ENCODE results near the gene MDC1. TPM values are rescaled to one million over a fixed set of nuclear protein-coding genes. Genes with fewer than 3 reads are reported as not detected.

The MDC1 gene
- total RNA-seq, 3 donors from 2014 or later (not counting 1 experiment from before 2014, with no cell fraction given) = 61.2 to 77.0 (median 64.5) TPM

DNA sequence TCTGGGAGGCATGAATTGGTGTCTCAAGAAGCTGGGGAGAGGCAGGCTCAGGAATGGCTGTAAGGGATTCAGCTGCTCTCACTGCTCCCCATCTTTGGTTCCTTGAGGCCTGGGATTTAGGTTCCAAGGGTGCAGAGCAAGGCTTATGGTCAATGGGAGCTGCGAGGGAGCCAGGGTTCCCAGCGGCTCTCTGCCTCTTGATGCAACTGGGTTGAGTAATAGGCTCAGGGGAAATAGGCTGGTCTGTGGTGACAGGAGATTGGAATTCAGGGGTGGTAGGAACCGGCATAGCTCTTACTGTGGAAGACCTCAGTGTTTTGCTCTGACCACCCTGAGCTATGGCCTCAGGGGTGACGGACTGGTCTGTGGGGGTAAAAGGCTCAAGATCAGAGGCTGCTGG lies 13.3 kb downstream of the MDC1 start:
- DNase-seq (no peak), ATAC-seq (no peak)
- no peaks in the 10 kb centered on the region for H3K27me3 Mint-ChIP-seq (ENCODE audit: low read depth in 2 of 2)
- H3K36me3 Mint-ChIP-seq = peaks cover 8% of the 10 kb centered on the region
- H3K4me1 Mint-ChIP-seq = peaks cover 0 to 22% of the 10 kb centered on the region in 2 donors
- WGBS (ENCODE audit: insufficient coverage) = 89% methylated on average over 4 of the region's 4 CpGs
- no peak overlapping the region for H3K4me3 Mint-ChIP-seq
- no peaks in the 10 kb centered on the region for H3K9me3 Mint-ChIP-seq
- intact Hi-C loops (cut with micrococcal nuclease) = no loop called here
- TF ChIP-seq CTCF (IDR thresholded peaks at IDR 0.05) = no peak
- no peaks in the 10 kb centered on the region for H3K4me1 ChIP-seq (ENCODE audit: control insufficient read depth, insufficient read depth, low read length)
- H3K27me3 ChIP-seq (ENCODE audit: control insufficient read depth, insufficient read depth, low read length) = no peaks in the 10 kb centered on the region
- peak overlapping the region in 1 of 2 donors; percentile 7 for H3K27ac Mint-ChIP-seq
- H3K27ac ChIP-seq (ENCODE audit: low read length) = no peak overlapping the region
- no peaks in the 10 kb centered on the region for H3K9me3 ChIP-seq (ENCODE audit: control insufficient read depth, insufficient read depth, low read length)
- no peak overlapping the region for H3K4me3 ChIP-seq (ENCODE audit: low read length)
- H3K36me3 ChIP-seq (ENCODE audit: control insufficient read depth, insufficient read depth, low read length) = peaks cover 36% of the 10 kb centered on the region

GRCh38 chr6:30703011-30703410 lies 14.1 kb downstream of the MDC1 start:
- no peaks in the 10 kb centered on the region for H3K9me3 Mint-ChIP-seq
- no peaks in the 10 kb centered on the region for H3K27me3 ChIP-seq (ENCODE audit: control insufficient read depth, insufficient read depth, low read length)
- H3K36me3 ChIP-seq (ENCODE audit: control insufficient read depth, insufficient read depth, low read length) = peaks cover 34% of the 10 kb centered on the region
- H3K4me3 ChIP-seq (ENCODE audit: low read length) = no peak overlapping the region
- 98% methylated on average over 10 of the region's 10 CpGs for WGBS (ENCODE audit: insufficient coverage)
- no peak for DNase-seq
- H3K27ac Mint-ChIP-seq = no peak overlapping the region
- peaks cover 0 to 20% of the 10 kb centered on the region in 2 donors for H3K4me1 Mint-ChIP-seq
- H3K36me3 Mint-ChIP-seq = peaks cover 8% of the 10 kb centered on the region
- H3K4me3 Mint-ChIP-seq = no peak overlapping the region
- H3K27me3 Mint-ChIP-seq (ENCODE audit: low read depth in 2 of 2) = no peaks in the 10 kb centered on the region
- ATAC-seq = no peak
- intact Hi-C loops (cut with micrococcal nuclease) = no loop called here
- TF ChIP-seq CTCF (IDR thresholded peaks at IDR 0.05) = no peak
- H3K9me3 ChIP-seq (ENCODE audit: control insufficient read depth, insufficient read depth, low read length) = no peaks in the 10 kb centered on the region
- no peak overlapping the region for H3K27ac ChIP-seq (ENCODE audit: low read length)
- H3K4me1 ChIP-seq (ENCODE audit: control insufficient read depth, insufficient read depth, low read length) = no peaks in the 10 kb centered on the region

DNA sequence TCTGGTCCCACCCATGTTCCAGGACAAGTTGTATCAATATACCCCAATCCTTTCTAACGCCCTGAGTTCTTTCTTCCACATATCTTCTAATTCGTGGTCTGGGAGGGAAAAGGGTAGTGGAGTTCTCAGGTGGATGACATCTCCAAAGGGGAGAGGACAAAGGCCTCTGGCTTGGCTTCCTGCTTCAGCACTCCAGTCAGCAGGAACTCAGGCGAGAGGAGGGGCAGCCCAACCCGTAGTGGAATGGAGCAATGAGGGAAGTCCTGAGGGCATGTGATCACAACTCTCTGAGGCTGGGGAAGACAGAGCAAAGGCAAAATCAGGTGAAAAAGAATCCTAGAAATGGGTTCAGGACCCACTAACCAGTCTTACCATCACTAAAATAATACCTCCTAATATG lies 16.7 kb downstream of the MDC1 start:
- intact Hi-C loops (cut with micrococcal nuclease) = no loop called here
- H3K4me1 Mint-ChIP-seq = peaks cover 0 to 16% of the 10 kb centered on the region in 2 donors
- no peak overlapping the region for H3K4me3 Mint-ChIP-seq
- peaks cover 8% of the 10 kb centered on the region for H3K36me3 Mint-ChIP-seq
- H3K36me3 ChIP-seq (ENCODE audit: control insufficient read depth, insufficient read depth, low read length) = peaks cover 19% of the 10 kb centered on the region
- no peak overlapping the region for H3K27ac Mint-ChIP-seq
- H3K4me3 ChIP-seq (ENCODE audit: low read length) = no peak overlapping the region
- H3K27me3 Mint-ChIP-seq (ENCODE audit: low read depth in 2 of 2) = no peaks in the 10 kb centered on the region
- no peak for TF ChIP-seq CTCF (IDR thresholded peaks at IDR 0.05)
- 90% methylated on average over 2 of the region's 4 CpGs for WGBS (ENCODE audit: insufficient coverage)
- H3K4me1 ChIP-seq (ENCODE audit: control insufficient read depth, insufficient read depth, low read length) = no peaks in the 10 kb centered on the region
- H3K9me3 Mint-ChIP-seq = no peaks in the 10 kb centered on the region
- no peak for DNase-seq
- H3K9me3 ChIP-seq (ENCODE audit: control insufficient read depth, insufficient read depth, low read length) = no peaks in the 10 kb centered on the region
- H3K27me3 ChIP-seq (ENCODE audit: control insufficient read depth, insufficient read depth, low read length) = no peaks in the 10 kb centered on the region
- no peak for ATAC-seq
- H3K27ac ChIP-seq (ENCODE audit: low read length) = no peak overlapping the region

DNA sequence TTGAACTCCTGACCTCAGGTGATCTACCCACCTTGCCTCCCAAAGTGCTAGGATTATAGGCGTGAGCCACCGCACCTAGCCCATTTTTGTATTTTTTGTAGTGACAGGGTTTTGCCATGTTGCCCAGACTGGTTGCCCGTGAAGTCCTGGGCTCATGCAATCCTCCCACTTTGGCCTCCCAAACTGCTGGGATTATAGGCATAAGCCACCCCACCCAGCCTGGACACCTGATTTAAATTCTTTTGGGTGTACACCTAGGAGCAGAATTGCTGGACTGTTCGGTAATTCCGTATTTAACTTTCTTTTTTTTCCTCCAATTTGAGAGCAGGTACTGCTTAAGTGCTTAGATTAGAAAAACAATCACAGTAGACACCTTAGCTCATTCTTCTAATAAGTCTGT lies 20.6 kb downstream of the MDC1 start:
- no peaks in the 10 kb centered on the region for H3K9me3 ChIP-seq (ENCODE audit: control insufficient read depth, insufficient read depth, low read length)
- intact Hi-C loops (cut with micrococcal nuclease) = no loop called here
- no peaks in the 10 kb centered on the region for H3K27me3 ChIP-seq (ENCODE audit: control insufficient read depth, insufficient read depth, low read length)
- 100% methylated on average over 5 of the region's 5 CpGs for WGBS (ENCODE audit: insufficient coverage)
- peaks cover 3% of the 10 kb centered on the region for H3K36me3 ChIP-seq (ENCODE audit: control insufficient read depth, insufficient read depth, low read length)
- H3K27ac ChIP-seq (ENCODE audit: low read length) = no peak overlapping the region
- no peak for DNase-seq
- TF ChIP-seq CTCF (IDR thresholded peaks at IDR 0.05) = no peak
- H3K4me3 ChIP-seq (ENCODE audit: low read length) = no peak overlapping the region
- Mint-ChIP-seq H3K4me1 (peaks cover 0 to under 1% of the 10 kb centered on the region in 2 donors), H3K9me3 (no peaks in the 10 kb centered on the region), H3K36me3 (no peaks in the 10 kb centered on the region), H3K27me3 (ENCODE audit: low read depth in 2 of 2) (no peaks in the 10 kb centered on the region), H3K27ac (no peak overlapping the region), H3K4me3 (no peak overlapping the region)
- H3K4me1 ChIP-seq (ENCODE audit: control insufficient read depth, insufficient read depth, low read length) = peaks cover 2% of the 10 kb centered on the region
- no peak for ATAC-seq

Measured in natural killer cell (primary cell).